ENCODE data around the gene UBR7. TPM values are rescaled to one million over a fixed set of nuclear protein-coding genes. Genes with fewer than 3 reads are reported as not detected.
"Not testable (repeated sequence)": the region's sequence is repeated elsewhere in the genome, so short reads cannot be mapped to it uniquely, and the experiment has no call there.

The UBR7 gene
- total RNA-seq, 1 experiment from 2014 or later, result 73.1 TPM

DNA sequence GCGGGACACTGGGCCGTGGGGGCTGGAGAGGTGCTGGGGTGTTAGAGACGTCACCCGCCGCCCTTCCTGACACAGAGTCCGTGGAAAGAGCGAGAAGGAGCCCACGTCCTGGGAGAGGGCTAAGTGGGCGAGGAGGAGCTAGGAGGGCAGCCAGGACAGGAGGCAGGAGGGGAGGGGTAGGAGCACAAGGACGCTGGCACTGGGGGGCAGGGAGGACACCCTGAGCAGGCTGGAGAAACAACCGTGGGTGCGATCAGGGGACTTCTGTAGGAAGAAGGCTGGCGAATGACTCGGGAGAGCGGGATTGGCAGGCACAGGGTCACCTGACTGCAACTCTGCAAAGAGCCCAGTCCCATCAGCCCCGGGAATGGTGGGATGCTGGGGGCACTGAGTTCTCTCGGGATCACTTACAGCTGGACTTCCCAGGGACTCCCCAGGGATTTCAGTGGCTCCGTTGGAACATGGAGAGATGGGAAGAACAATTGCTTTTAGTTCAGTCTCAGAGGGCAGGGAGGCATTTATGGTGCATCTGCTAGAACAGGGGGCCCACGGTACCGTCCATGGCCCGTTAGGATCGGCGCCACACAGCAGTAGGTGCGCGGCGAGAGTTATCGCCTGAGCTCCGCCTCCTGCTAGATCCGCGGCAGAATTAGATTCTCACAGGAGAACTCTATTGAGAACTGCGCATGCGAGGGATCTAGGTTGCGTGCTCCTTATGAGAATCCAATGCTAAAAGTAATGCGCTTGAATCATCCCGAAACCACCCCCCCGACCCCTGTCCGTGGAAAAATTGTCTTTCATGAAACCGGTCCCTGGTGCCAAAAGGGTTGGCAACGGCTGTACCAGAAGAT, 24.3 kb downstream of the UBR7 start:
- peak; percentile 68 for DNase-seq (ENCODE audit: low spot score)
- CTCF ChIA-PET, result interaction anchor here (0.5 kb wide), 2 partner anchors 18 to 72 kb away, joined by 4 to 7 read pairs; no protein-coding TSS in a partner anchor
- Histone ChIP-seq H3K4me3 (ENCODE audit: low read depth, low read length, poor library complexity, severe bottlenecking) (peak overlapping the region; percentile 43), H3K4me1 (ENCODE audit: insufficient read depth, low read length, poor library complexity, severe bottlenecking) (no peaks in the 10 kb centered on the region), H3K27ac (ENCODE audit: low read depth, low read length, poor library complexity, severe bottlenecking) (peak overlapping the region; percentile 57), H3K36me3 (ENCODE audit: insufficient read depth, low read length, poor library complexity, severe bottlenecking) (peaks cover 12% of the 10 kb centered on the region), H3K27me3 (replicated peaks; ENCODE audit: insufficient read depth, low read depth, low read length, poor library complexity) (no peaks in the 10 kb centered on the region), H3K9me3 (ENCODE audit: low read depth, low read length, poor library complexity, severe bottlenecking) (no peaks in the 10 kb centered on the region)
- intact Hi-C loops (cut with micrococcal nuclease; ENCODE audit: unreplicated experiment), result loop anchor here (5.0 to 10.0 kb wide), 2 partner anchors 311 to 383 kb away; no protein-coding TSS in a partner anchor
- no TSS peak for BruUV-seq (replicated peaks)
- TF ChIP-seq EZH2 (IDR thresholded peaks at IDR 0.05; ENCODE audit: borderline replicate concordance, low read depth, low read length, poor library complexity, severe bottlenecking), result no peak
- POLR2A ChIA-PET (ENCODE audit: low non-redundant PET), result interaction anchor here (0.5 kb wide), 1 partner anchor 27 kb away, joined by 3 read pairs; no protein-coding TSS in a partner anchor

DNA sequence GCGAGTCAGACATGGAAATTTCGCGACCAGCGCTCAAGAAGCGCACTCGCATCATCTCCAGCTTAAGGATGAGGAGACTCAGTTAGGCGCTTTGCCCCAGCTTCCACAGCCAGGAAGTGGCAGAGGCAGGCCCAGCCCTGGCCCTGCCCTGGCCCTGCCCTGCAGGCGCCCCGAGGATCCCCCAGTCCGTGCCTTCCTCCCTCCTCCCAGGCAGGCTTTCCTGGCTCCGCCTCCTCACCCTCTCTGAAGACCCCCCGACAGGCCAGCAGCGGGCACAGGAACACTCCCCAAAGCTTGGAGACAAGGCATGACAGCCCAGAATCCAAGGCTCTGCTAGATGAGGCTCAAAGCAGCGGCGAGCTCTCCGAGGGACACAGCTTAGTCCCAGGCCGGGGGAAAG, 25.1 kb downstream of the UBR7 start:
- no peak overlapping the region for H3K4me3 ChIP-seq (ENCODE audit: low read depth, low read length, poor library complexity, severe bottlenecking)
- no peaks in the 10 kb centered on the region for H3K27me3 ChIP-seq (replicated peaks; ENCODE audit: insufficient read depth, low read depth, low read length, poor library complexity)
- peaks cover 9% of the 10 kb centered on the region for H3K36me3 ChIP-seq (ENCODE audit: insufficient read depth, low read length, poor library complexity, severe bottlenecking)
- ChIA-PET CTCF (interaction anchor here (0.6 to 0.7 kb wide), 2 partner anchors 105 to 548 kb away, joined by 3 to 6 read pairs; no protein-coding TSS in a partner anchor), POLR2A (ENCODE audit: low non-redundant PET) (no interaction called here)
- no peaks in the 10 kb centered on the region for H3K9me3 ChIP-seq (ENCODE audit: low read depth, low read length, poor library complexity, severe bottlenecking)
- TF ChIP-seq, protein P1, sequence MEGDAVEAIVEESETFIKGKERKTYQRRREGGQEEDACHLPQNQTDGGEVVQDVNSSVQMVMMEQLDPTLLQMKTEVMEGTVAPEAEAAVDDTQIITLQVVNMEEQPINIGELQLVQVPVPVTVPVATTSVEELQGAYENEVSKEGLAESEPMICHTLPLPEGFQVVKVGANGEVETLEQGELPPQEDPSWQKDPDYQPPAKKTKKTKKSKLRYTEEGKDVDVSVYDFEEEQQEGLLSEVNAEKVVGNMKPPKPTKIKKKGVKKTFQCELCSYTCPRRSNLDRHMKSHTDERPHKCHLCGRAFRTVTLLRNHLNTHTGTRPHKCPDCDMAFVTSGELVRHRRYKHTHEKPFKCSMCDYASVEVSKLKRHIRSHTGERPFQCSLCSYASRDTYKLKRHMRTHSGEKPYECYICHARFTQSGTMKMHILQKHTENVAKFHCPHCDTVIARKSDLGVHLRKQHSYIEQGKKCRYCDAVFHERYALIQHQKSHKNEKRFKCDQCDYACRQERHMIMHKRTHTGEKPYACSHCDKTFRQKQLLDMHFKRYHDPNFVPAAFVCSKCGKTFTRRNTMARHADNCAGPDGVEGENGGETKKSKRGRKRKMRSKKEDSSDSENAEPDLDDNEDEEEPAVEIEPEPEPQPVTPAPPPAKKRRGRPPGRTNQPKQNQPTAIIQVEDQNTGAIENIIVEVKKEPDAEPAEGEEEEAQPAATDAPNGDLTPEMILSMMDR (conservative IDR thresholded peaks at IDR 0.05; ENCODE audit: low read depth, low read length), result no peak
- TF ChIP-seq EZH2 (IDR thresholded peaks at IDR 0.05; ENCODE audit: borderline replicate concordance, low read depth, low read length, poor library complexity, severe bottlenecking), result no peak
- BruUV-seq (replicated peaks), result no TSS peak
- intact Hi-C loops (cut with micrococcal nuclease; ENCODE audit: unreplicated experiment), result loop anchor here (5.0 to 10.0 kb wide), 2 partner anchors 310 to 383 kb away; no protein-coding TSS in a partner anchor
- no peak for DNase-seq (ENCODE audit: low spot score)
- H3K4me1 ChIP-seq (ENCODE audit: insufficient read depth, low read length, poor library complexity, severe bottlenecking), result no peaks in the 10 kb centered on the region
- H3K27ac ChIP-seq (ENCODE audit: low read depth, low read length, poor library complexity, severe bottlenecking), result no peak overlapping the region

DNA sequence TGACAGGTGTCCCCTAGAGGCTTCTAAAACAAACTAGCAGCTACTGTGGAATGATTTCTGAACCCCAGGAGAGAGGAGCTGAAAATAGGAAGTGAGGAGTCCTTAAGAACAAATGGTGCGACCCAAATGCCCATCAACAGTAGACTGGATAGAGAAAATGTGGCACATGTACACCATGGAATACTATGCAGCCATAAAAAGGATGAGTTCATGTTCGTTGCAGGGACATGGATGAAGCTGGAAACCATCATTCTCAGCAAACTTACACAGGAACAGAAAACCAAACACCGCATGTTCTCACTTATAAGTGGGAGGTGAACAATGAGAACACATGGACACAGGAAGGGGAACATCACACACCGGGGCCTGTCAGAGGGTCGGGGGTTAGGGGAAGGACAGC, 26.0 kb downstream of the UBR7 start:
- H3K4me1 ChIP-seq (ENCODE audit: insufficient read depth, low read length, poor library complexity, severe bottlenecking); H3K4me3 ChIP-seq (ENCODE audit: low read depth, low read length, poor library complexity, severe bottlenecking); H3K27me3 ChIP-seq (replicated peaks; ENCODE audit: insufficient read depth, low read depth, low read length, poor library complexity); H3K36me3 ChIP-seq (ENCODE audit: insufficient read depth, low read length, poor library complexity, severe bottlenecking); H3K9me3 ChIP-seq (ENCODE audit: low read depth, low read length, poor library complexity, severe bottlenecking); H3K27ac ChIP-seq (ENCODE audit: low read depth, low read length, poor library complexity, severe bottlenecking); DNase-seq (ENCODE audit: low spot score); BruUV-seq (replicated peaks); POLR2A ChIA-PET (ENCODE audit: low non-redundant PET): not testable (repeated sequence)
- CTCF ChIA-PET, result interaction anchor here (0.6 to 0.9 kb wide), 3 partner anchors 106 to 549 kb away, joined by 3 to 6 read pairs (median 3); no protein-coding TSS in a partner anchor
- intact Hi-C loops (cut with micrococcal nuclease; ENCODE audit: unreplicated experiment), result loop anchor here (5.0 to 10.0 kb wide), 2 partner anchors 309 to 382 kb away; no protein-coding TSS in a partner anchor

DNA sequence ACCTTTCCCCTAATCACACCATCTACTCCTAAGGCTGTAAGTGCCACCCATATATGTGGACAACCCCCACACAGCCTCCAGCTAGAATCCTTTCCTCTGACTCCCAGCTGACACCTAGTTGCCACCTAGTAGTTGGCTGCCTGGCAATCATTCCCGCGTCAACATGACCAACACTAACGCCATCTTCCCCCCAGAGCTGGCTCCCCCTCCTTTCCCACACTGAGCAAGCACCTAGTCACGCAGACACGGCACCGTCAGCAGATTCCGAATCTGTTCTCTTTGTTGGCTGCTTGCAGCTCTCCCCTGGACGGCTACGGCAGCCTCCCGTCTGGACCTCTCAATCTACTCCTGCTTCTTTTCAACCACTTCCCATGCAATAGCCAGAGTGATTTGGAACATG, 27.7 kb downstream of the UBR7 start:
- H3K4me1 ChIP-seq (ENCODE audit: insufficient read depth, low read length, poor library complexity, severe bottlenecking), result no peaks in the 10 kb centered on the region
- BruUV-seq (replicated peaks), result no TSS peak
- ChIA-PET POLR2A (ENCODE audit: low non-redundant PET) (no interaction called here), CTCF (no interaction called here)
- TF ChIP-seq, protein P1 (conservative IDR thresholded peaks at IDR 0.05; ENCODE audit: low read depth, low read length), result no peak
- TF ChIP-seq EZH2 (IDR thresholded peaks at IDR 0.05; ENCODE audit: borderline replicate concordance, low read depth, low read length, poor library complexity, severe bottlenecking), result no peak
- intact Hi-C loops (cut with micrococcal nuclease; ENCODE audit: unreplicated experiment), result loop anchor here (5.0 to 10.0 kb wide), 2 partner anchors 308 to 380 kb away; no protein-coding TSS in a partner anchor
- H3K4me3 ChIP-seq (ENCODE audit: low read depth, low read length, poor library complexity, severe bottlenecking), result no peak overlapping the region
- no peaks in the 10 kb centered on the region for H3K9me3 ChIP-seq (ENCODE audit: low read depth, low read length, poor library complexity, severe bottlenecking)
- no peak for DNase-seq (ENCODE audit: low spot score)
- no peaks in the 10 kb centered on the region for H3K27me3 ChIP-seq (replicated peaks; ENCODE audit: insufficient read depth, low read depth, low read length, poor library complexity)
- no peak overlapping the region for H3K27ac ChIP-seq (ENCODE audit: low read depth, low read length, poor library complexity, severe bottlenecking)
- H3K36me3 ChIP-seq (ENCODE audit: insufficient read depth, low read length, poor library complexity, severe bottlenecking), result peaks cover 3% of the 10 kb centered on the region
